GM19238 (cell line): ENCODE data around the gene KRTAP9-2.
"Not testable (repeated sequence)": the region's sequence is repeated elsewhere in the genome, so short reads cannot be mapped to it uniquely, and the experiment has no call there.

Experiments used
- DNase-seq: peaks from one replicate; pipeline ENCODE4 v3.0.0; 2011; ENCODE audit warnings: low spot score; ENCODE audit not compliant: insufficient read length

Gene KRTAP9-2

DNA sequence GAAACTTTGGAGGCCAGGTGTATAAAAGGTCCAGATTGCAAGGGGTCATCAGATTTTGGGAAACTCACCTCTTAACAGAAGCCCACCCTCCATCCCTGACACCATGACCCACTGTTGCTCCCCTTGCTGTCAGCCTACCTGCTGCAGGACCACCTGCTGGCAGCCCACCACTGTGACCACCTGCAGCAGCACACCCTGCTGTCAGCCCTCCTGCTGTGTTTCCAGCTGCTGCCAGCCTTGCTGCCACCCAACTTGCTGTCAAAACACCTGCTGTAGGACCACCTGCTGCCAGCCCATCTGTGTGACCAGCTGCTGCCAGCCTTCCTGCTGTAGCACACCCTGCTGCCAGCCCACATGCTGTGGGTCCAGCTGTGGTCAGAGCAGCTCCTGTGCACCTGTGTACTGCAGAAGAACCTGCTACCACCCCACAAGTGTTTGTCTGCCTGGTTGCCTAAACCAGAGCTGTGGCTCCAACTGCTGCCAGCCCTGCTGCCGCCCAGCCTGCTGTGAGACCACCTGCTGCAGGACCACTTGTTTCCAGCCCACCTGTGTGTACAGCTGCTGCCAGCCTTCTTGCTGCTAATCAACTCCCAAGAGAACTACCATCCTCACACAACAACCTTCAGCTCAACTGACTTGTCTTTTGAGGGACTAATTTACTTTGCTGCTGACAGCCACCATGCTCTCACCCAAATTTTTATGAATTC, 6.1 kb downstream of the KRTAP9-2 start, which contains the start of gene KRTAP9-3:
KRTAP9-3 (plus strand) TSS at position 51 of the 707 bp plus-strand sequence; CDS start at position 104, 53 bp downstream.
- not testable (repeated sequence) for DNase-seq

DNA sequence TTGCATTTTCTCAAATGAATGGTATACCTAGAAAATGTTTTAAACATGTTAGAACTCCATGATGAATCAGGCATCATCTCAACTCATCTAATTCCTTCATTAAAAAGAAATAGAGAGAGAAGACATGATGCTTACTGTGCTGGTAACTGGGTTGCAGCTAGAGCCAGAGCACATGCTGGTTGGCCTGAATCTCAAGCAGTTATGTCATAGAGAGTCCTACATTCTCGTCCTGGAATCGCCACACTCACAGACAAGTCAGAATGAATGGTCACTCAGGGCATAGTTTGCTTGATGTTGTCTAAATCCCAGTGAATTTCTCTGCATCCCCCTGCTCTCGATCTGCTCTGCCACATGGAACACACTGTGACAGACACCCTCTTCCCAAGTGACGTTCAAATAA, 10.7 kb downstream of the KRTAP9-2 start:
- not testable (repeated sequence) for DNase-seq

DNA sequence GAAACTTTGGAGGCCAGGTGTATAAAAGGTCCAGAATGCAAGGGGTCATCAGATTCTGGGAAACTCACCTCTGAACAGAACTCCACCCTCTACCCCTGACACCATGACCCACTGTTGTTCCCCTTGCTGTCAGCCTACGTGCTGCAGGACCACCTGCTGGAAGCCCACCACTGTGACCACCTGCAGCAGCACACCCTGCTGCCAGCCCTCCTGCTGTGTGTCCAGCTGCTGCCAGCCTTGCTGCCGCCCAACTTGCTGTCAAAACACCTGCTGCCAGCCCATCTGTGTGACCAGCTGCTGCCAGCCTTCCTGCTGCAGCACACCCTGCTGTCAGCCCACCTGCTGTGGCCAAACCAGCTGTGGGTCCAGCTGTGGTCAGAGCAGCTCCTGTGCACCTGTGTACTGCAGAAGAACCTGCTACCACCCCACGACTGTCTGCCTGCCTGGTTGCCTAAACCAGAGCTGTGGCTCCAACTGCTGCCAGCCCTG, 11.5 kb downstream of the KRTAP9-2 start, which contains the start of gene KRTAP9-8:
KRTAP9-8 (plus strand) TSS at position 51 of the 489 bp plus-strand sequence; CDS start at position 104, 53 bp downstream.
- not testable (repeated sequence) for DNase-seq

DNA sequence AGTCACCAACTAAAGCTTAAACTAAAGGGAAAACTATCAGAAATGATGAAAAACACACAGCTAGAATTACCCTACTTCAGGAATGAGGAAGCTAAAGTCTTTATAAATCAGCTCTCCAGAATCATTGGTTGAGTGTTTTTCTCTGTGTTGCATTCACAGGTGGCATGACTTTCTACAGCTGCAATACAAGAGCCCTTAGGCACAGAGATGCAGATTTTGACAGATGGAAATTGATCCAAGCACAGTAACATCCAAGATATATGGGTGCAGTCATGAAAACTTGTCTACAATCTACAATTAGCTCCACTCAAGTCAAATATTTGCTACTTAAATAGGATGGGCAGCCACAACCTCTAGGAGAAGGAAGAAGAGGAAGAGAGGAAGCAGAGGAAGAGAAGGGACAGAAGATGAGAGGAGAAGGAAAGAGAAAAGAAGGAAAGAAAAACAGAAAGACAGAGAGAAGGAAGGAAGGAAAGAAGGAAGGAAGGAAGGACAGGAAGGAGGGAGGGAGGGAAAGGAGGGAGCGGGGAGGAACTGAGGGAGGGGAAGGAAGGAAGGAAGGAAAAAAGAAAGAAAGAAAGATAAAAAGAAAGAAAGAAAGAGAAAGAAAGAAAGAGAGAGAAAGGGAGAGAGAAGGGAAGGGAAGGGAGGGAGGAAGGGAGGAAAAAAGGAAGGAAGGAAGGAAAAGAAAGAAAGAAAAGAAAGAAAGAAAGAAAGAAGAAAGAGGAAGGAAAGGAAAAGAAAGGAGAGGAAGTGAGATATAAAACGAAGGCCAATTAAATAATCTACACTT, 20.7 kb downstream of the KRTAP9-2 start:
- DNase-seq, result not testable (repeated sequence)

DNA sequence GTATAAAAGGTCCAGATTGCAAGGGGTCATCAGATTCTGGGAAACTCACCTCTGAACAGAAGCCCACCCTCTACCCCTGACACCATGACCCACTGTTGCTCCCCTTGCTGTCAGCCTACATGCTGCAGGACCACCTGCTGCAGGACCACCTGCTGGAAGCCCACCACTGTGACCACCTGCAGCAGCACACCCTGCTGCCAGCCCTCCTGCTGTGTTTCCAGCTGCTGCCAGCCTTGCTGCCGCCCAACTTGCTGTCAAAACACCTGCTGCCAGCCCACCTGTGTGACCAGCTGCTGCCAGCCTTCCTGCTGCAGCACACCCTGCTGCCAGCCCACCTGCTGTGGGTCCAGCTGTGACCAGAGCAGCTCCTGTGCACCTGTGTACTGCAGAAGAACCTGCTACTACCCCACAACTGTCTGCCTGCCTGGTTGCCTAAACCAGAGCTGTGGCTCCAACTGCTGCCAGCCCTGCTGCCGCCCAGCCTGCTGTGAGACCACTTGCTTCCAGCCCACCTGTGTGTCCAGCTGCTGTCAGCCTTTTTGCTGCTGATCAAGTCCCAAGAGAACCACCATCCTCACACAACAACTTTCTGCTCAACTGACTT, 23.3 kb downstream of the KRTAP9-2 start, which contains the start of gene KRTAP9-4:
KRTAP9-4 (plus strand) TSS at position 51 of the 604 bp plus-strand sequence; CDS start at position 85, 34 bp downstream.
- not testable (repeated sequence) for DNase-seq

DNA sequence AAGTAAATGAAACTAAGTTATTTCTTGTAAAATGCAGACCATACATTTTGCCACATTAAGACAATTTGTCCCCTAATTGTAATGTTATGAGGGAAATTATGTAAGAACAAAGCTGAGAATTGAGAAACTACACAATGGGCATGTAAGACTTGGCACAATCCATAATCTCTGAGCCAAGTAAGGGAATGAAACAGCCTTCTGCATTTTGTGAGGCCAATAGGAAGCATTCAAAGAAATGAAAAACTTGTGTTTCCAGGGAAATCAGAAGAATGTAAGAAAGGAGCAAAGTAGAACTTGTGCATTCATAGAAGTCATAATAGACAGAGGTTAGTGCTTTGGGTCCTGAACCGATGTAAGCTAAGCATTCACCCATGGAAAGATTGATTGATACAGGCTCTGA, 24.8 kb downstream of the KRTAP9-2 start:
- no peak for DNase-seq

DNA sequence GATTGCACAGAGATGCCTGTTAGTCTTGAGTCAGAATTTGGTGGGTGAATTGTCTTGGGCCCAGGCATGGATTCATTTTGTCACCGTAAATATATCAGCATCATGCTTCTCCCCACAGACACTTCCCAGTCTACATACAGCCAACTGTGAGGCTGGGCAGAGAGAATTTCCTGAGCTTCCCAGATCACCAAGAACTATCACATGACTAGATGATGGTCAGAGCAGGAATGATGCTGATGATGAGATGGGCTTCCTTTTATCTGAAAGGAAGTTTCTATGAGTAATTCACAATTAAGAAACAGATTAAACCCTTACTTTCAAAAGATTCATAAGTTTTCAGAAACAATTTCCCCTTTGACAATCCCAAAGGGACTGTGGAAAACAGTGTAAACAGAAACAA, 28.4 kb downstream of the KRTAP9-2 start:
- DNase-seq, result no peak

DNA sequence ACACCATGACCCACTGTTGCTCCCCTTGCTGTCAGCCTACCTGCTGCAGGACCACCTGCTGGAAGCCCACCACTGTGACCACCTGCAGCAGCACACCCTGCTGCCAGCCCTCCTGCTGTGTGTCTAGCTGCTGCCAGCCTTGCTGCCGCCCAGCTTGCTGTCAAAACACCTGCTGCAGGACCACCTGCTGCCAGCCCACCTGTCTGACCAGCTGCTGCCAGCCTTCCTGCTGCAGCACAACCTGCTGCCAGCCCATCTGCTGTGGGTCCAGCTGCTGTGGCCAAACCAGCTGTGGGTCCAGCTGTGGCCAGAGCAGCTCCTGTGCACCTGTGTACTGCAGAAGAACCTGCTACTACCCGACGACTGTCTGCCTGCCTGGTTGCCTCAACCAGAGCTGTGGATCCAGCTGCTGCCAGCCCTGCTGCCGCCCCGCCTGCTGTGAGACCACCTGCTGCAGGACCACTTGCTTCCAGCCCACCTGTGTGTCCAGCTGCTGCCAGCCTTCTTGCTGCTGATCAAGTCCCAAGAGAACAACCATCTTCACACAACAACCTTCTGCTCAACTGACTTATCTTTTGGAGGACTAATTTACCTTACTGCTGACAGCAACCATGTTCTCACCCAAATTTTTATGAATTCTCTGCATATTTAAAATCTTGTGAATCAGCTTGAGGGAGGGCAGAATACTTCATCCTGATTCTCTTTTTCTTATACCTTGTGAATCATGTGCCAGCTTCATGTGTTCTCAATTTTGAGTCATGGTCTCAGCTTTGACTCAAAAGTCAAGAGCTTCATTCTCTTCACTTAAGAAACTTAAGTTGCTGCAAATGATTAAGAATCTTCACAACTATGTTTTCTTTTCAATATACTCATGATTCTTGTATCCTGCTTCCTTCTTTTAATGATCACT, 29.2 kb downstream of the KRTAP9-2 start, which contains the start of gene KRTAP9-9:
KRTAP9-9 (plus strand) TSS at position 4 of the 910 bp plus-strand sequence.
- not testable (repeated sequence) for DNase-seq

DNA sequence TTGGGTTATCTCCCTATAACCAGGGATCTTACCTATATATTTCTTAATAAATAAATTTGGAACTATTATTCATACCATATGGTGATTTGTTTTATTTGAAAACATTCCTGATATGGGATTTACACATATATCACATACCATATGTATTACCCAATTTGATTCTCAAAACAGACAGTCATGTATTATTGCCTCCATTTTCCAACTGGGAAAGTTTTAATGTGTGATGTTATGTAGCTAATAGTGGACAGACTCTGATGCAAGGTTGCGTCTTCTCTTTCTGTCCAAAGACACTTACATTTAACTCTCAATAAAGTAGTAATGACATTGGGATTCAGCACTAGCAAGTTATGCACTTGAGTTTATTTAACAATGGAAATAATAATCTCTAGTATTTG, 29.8 kb downstream of the KRTAP9-2 start:
- no peak for DNase-seq

DNA sequence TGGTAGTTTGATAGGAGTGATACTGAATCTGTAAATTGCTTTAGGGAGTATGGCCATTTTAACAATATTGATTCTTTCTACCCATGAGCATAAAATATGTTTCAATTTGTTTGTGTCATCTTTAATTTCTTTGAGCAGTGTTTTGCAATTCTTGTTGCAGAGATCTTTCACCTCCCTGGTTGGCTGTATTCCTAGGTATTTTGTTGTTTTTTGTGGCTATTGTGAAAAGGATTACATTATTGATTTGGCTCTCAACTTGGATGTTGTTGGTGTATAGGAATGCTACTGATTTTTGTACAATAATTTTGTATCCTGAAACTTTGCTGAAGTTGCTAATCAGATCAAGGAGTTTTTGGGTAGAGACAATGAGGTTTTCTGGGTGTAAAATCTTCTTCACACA, 32.0 kb downstream of the KRTAP9-2 start:
- no peak for DNase-seq

DNA sequence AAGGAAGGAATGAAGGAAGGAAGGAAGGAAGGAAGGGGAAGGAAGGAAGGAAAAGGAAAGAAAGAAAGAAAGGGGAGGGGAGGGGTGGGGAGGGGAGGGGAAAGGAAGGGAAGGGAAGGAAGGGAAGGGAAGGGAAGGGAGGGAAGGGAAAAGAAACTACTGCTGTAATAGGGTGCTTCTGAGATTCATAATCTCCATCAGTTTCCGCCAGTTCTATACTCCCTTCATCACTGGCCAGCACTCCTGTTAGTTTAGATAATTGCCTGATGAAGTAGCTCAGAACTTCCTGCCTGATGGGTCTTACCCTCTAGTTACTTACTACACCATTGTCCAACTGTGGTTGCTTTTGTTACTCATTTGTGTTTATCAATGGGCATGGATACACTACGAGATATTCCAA, 36.8 kb downstream of the KRTAP9-2 start:
- DNase-seq, result no peak

DNA sequence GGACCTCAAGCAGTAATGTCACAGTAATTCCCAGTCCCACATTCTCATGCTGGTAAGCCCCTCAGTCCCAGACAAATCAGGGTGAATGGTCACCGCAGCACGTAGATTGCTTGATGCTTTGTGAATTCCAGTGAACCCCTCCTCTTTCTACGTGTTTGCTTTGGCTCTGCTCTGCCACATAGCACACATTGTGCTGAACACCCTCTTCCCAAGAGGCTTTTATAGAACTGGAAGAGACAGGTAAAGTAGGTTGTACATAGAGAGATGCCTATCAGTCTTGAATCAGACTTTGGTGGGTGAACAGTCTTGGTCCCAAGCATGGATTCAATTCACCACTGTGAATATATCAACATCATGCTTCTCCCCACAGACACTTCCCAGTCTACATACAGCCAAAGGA, 38.2 kb downstream of the KRTAP9-2 start:
- no peak for DNase-seq

DNA sequence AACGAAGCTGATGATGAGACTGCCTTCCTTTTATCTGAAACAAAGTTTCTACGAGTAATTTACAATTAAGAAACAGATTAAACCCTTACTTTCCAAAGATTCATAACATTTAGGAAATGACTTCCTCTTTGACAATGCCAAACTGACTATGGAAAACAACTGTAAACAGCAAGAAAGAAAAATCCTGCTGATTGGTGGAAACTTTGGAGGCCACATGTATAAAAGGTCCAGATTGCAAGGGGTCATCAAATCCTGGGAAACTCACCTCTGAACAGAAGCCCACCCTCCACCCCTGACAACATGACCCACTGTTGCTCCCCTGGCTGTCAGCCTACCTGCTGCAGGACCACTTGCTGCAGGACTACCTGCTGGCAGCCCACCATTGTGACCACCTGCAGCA, 38.6 kb downstream of the KRTAP9-2 start, which contains the start of gene KRTAP9-6:
KRTAP9-6 (plus strand) TSS at position 301 of the 400 bp plus-strand sequence; CDS start at position 301, 0 bp downstream.
- DNase-seq, result no peak

DNA sequence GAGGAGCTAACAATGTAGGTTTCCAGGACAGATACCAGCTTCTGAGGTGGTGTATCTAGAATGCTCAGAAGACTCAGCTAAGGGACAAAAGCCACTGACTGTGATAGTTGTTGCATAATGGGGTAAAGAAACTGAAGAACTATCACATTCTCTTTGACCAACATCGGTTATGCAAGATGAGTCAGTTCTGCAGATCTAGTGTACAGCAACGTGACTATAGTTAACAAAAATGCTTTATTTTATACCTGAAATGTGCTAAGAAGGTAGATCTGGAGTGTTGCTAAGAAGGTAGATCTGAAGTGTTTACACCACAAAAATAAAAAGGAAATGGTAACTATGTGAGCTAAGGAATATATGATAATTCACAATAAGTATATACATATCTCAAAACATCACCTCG, 41.3 kb downstream of the KRTAP9-2 start:
- DNase-seq, result no peak

DNA sequence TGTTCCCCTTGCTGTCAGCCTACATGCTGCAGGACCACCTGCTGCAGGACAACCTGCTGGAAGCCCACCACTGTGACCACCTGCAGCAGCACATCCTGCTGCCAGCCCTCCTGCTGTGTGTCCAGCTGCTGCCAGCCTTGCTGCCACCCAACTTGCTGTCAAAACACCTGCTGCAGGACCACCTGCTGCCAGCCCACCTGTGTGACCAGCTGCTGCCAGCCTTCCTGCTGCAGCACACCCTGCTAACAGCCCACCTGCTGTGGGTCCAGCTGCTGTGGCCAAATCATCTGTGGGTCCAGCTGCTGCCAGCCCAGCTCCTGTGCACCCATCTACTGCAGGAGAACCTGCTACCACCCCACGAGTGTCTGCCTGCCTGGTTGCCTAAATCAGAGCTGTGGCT, 44.9 kb downstream of the KRTAP9-2 start:
- not testable (repeated sequence) for DNase-seq

DNA sequence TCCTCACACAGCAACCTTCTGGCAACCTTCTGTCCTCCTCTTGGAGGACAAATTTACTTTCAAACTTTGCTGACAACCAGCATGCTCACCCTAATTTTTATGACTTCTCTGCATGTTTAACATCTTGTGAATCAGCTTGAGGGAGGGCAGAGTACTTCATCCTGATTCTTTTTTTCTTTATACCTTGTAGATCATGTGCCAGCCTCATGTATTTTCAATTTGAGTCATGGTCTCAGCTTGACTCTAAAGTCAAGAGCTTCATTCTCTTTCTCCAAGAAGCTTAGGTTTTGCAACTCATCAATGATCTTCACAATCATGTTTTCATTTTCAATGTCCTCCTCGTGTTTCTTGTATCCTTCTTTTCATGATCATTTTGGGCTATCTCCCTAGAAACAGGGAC, 45.4 kb downstream of the KRTAP9-2 start:
- no peak for DNase-seq

DNA sequence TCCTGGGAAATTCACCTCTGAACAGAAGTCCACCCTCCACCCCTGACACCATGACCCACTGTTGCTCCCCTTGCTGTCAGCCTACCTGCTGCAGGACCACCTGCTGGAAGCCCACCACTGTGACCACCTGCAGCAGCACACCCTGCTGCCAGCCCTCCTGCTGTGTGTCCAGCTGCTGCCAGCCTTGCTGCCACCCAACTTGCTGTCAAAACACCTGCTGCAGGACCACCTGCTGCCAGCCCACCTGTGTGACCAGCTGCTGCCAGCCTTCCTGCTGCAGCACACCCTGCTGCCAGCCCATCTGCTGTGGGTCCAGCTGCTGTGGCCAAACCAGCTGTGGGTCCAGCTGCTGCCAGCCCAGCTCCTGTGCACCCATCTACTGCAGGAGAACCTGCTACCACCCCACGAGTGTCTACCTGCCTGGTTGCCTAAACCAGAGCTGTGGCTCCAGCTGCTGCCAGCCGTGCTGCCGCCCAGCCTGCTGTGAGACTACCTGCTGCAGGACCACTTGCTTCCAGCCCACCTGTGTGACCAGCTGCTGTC, 49.3 kb downstream of the KRTAP9-2 start, which contains the start of gene KRTAP9-7:
KRTAP9-7 (plus strand) TSS at position 51 of the 543 bp plus-strand sequence; CDS start at position 51, 0 bp downstream.
- not testable (repeated sequence) for DNase-seq
